Neural cell (in vitro differentiated cells): ENCODE data around the gene ILF3. TPM values are rescaled to one million over a fixed set of nuclear protein-coding genes. Genes with fewer than 3 reads are reported as not detected.

ENCODE experiments used
- H2AFZ ChIP-seq: fragments of 200-600, 300-800 bp; sonication (generic), shearing (Covaris generic); 2 replicates; pipeline ENCODE4 v1.6.0; 2014; ENCODE audit warnings: low read depth, mild to moderate bottlenecking, antibody characterized with exemption, low read length, moderate library complexity
- H3F3A ChIP-seq: fragments of 200-600 bp; shearing (Covaris generic); 2 replicates; pipeline ENCODE4 v1.6.1; 2016; ENCODE audit warnings: mild to moderate bottlenecking, moderate library complexity, mixed read lengths, antibody characterized with exemption, low read length; ENCODE audit not compliant: insufficient read depth, poor library complexity, severe bottlenecking
- H3K27ac ChIP-seq: fragments of 200-600, 300-800 bp; sonication (generic), shearing (Covaris generic); 2 replicates; pipeline ENCODE4 v1.5.1; 2014; ENCODE audit warnings: mild to moderate bottlenecking, low read length, moderate library complexity
- H3K27me3 ChIP-seq: fragments of 300-800, 200-600 bp; sonication (generic), shearing (Covaris generic); 2 replicates; pipeline ENCODE4 v1.6.0; 2014; ENCODE audit warnings: mild to moderate bottlenecking, low read depth, low read length, moderate library complexity; ENCODE audit not compliant: insufficient read depth
- H3K36me3 ChIP-seq: fragments of 300-800, 200-600 bp; sonication (generic), shearing (Covaris generic); 2 replicates; pipeline ENCODE4 v1.5.1; 2014; ENCODE audit warnings: mild to moderate bottlenecking, antibody characterized with exemption, low read length, moderate library complexity; ENCODE audit not compliant: insufficient read depth
- H3K4me2 ChIP-seq: fragments of 300-800, 200-600 bp; sonication (generic), shearing (Covaris generic); 2 replicates; pipeline ENCODE4 v1.6.0; 2014; ENCODE audit warnings: mild to moderate bottlenecking, low read length
- H3K4me3 ChIP-seq: fragments of 300-800, 200-600 bp; sonication (generic), shearing (Covaris generic); 2 replicates; pipeline ENCODE4 v1.5.1; 2014; ENCODE audit warnings: mild to moderate bottlenecking, low read length, moderate library complexity
- H3K79me2 ChIP-seq: fragments of 200-600 bp; shearing (Covaris generic); replicated peaks from 2 replicates; pipeline ENCODE4 v1.6.0; 2014; ENCODE audit warnings: mild to moderate bottlenecking, low read length, moderate library complexity; ENCODE audit not compliant: insufficient read depth
- H3K9ac ChIP-seq: fragments of 300-800, 200-600 bp; sonication (generic), shearing (Covaris generic); 2 replicates; pipeline ENCODE4 v1.6.1; 2016; ENCODE audit warnings: mild to moderate bottlenecking, low read length, mixed read lengths
- H3K9me2 ChIP-seq: fragments of 200-600 bp; shearing (Covaris generic); 2 replicates; pipeline ENCODE4 v1.6.1; 2016; ENCODE audit warnings: mild to moderate bottlenecking, low read length, mixed read lengths; ENCODE audit not compliant: insufficient read depth
- H3K9me3 ChIP-seq: fragments of 200-600, 300-800 bp; sonication (generic), shearing (Covaris generic); 2 replicates; pipeline ENCODE4 v1.6.1; 2016; ENCODE audit warnings: mild to moderate bottlenecking, mixed run types, low read length, moderate library complexity, mixed read lengths
- H4K20me1 ChIP-seq: fragments of 200-600 bp; shearing (Covaris generic); 2 replicates; pipeline ENCODE4 v1.6.1; 2016; ENCODE audit warnings: mild to moderate bottlenecking, mixed run types; ENCODE audit not compliant: insufficient read depth
- EP300 ChIP-seq: fragments of 450-650 bp; conservative IDR thresholded peaks from 2 replicates; pipeline ENCODE4 v1.6.1; 2014; ENCODE audit warnings: antibody characterized with exemption, mild to moderate bottlenecking, moderate library complexity; ENCODE audit not compliant: poor library complexity, severe bottlenecking
- EZH2 ChIP-seq: fragments of 200-600, 300-800 bp; shearing (Covaris generic), sonication (generic); IDR thresholded peaks from 2 replicates; pipeline ENCODE4 v1.6.1; 2014; ENCODE audit warnings: antibody characterized with exemption, low read length, borderline replicate concordance, mild to moderate bottlenecking; ENCODE audit not compliant: insufficient read depth, poor library complexity, severe bottlenecking
- MXI1 ChIP-seq: fragments of 450-650 bp; conservative IDR thresholded peaks from 2 replicates; pipeline ENCODE4 v1.6.1; 2014; ENCODE audit warnings: antibody characterized with exemption, mild to moderate bottlenecking; ENCODE audit not compliant: poor library complexity, severe bottlenecking
- POLR2AphosphoS5 ChIP-seq: IDR thresholded peaks from 2 replicates; pipeline ENCODE4 v1.6.1; 2012
- RAD21 ChIP-seq: fragments of 450-650 bp; conservative IDR thresholded peaks from 2 replicates; pipeline ENCODE4 v1.6.1; 2014; ENCODE audit warnings: antibody characterized with exemption, mild to moderate bottlenecking, moderate library complexity
- SMC3 ChIP-seq: fragments of 450-650 bp; conservative IDR thresholded peaks from 2 replicates; pipeline ENCODE4 v1.6.1; 2014; ENCODE audit warnings: antibody characterized with exemption, mild to moderate bottlenecking, moderate library complexity; ENCODE audit not compliant: poor library complexity
- TAF1 ChIP-seq: IDR thresholded peaks from 2 replicates; pipeline ENCODE4 v1.6.1; 2012; ENCODE audit warnings: low read depth
- polyA plus RNA-seq: library from polyadenylated mRNA; depleted of rRNA; stranded (reverse); fragments of >200 nt; gene quantifications from 2 replicates; pipeline ENCODE4 v1.2.3, GENCODE V29; 2014
- TF ChIP-seq, protein P1 (sequence below): fragments of 450-650 bp; IDR thresholded peaks from 2 replicates; pipeline ENCODE4 v1.5.1; 2014; ENCODE audit warnings: antibody characterized with exemption, mild to moderate bottlenecking, moderate library complexity; ENCODE audit not compliant: poor library complexity, severe bottlenecking
- TF ChIP-seq, protein P2 (sequence below): IDR thresholded peaks from 2 replicates; pipeline ENCODE4 v1.6.1; 2012; ENCODE audit warnings: borderline replicate concordance

ILF3 gene
- polyA plus RNA-seq, 1 donor from 2014 or later: 464 TPM

GRCh38 chr19:10713317-10713716 lies 59.2 kb downstream of the ILF3 start:
- H4K20me1 ChIP-seq: no peaks in the 10 kb centered on the region
- H3K79me2 ChIP-seq: no peaks in the 10 kb centered on the region
- H3K27me3 ChIP-seq: no peaks in the 10 kb centered on the region
- no peak overlapping the region for H3K4me3 ChIP-seq
- no peaks in the 10 kb centered on the region for H3K36me3 ChIP-seq
- H2AFZ ChIP-seq: no peak overlapping the region
- H3K9me2 ChIP-seq: no peaks in the 10 kb centered on the region
- TF ChIP-seq POLR2AphosphoS5: no peak
- TF ChIP-seq, protein P1, sequence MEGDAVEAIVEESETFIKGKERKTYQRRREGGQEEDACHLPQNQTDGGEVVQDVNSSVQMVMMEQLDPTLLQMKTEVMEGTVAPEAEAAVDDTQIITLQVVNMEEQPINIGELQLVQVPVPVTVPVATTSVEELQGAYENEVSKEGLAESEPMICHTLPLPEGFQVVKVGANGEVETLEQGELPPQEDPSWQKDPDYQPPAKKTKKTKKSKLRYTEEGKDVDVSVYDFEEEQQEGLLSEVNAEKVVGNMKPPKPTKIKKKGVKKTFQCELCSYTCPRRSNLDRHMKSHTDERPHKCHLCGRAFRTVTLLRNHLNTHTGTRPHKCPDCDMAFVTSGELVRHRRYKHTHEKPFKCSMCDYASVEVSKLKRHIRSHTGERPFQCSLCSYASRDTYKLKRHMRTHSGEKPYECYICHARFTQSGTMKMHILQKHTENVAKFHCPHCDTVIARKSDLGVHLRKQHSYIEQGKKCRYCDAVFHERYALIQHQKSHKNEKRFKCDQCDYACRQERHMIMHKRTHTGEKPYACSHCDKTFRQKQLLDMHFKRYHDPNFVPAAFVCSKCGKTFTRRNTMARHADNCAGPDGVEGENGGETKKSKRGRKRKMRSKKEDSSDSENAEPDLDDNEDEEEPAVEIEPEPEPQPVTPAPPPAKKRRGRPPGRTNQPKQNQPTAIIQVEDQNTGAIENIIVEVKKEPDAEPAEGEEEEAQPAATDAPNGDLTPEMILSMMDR: no peak
- TF ChIP-seq EZH2: no peak
- TF ChIP-seq, protein P2, sequence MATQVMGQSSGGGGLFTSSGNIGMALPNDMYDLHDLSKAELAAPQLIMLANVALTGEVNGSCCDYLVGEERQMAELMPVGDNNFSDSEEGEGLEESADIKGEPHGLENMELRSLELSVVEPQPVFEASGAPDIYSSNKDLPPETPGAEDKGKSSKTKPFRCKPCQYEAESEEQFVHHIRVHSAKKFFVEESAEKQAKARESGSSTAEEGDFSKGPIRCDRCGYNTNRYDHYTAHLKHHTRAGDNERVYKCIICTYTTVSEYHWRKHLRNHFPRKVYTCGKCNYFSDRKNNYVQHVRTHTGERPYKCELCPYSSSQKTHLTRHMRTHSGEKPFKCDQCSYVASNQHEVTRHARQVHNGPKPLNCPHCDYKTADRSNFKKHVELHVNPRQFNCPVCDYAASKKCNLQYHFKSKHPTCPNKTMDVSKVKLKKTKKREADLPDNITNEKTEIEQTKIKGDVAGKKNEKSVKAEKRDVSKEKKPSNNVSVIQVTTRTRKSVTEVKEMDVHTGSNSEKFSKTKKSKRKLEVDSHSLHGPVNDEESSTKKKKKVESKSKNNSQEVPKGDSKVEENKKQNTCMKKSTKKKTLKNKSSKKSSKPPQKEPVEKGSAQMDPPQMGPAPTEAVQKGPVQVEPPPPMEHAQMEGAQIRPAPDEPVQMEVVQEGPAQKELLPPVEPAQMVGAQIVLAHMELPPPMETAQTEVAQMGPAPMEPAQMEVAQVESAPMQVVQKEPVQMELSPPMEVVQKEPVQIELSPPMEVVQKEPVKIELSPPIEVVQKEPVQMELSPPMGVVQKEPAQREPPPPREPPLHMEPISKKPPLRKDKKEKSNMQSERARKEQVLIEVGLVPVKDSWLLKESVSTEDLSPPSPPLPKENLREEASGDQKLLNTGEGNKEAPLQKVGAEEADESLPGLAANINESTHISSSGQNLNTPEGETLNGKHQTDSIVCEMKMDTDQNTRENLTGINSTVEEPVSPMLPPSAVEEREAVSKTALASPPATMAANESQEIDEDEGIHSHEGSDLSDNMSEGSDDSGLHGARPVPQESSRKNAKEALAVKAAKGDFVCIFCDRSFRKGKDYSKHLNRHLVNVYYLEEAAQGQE: no peak
- no peak for TF ChIP-seq EP300
- TF ChIP-seq SMC3: no peak
- no peak for TF ChIP-seq TAF1
- TF ChIP-seq RAD21: no peak
- no peak for TF ChIP-seq MXI1
- H3K9me3 ChIP-seq: no peaks in the 10 kb centered on the region
- no peaks in the 10 kb centered on the region for H3F3A ChIP-seq
- H3K9ac ChIP-seq: no peak overlapping the region
- no peak overlapping the region for H3K4me2 ChIP-seq
- no peak overlapping the region for H3K27ac ChIP-seq

- no peaks in the 10 kb centered on the region for H3F3A ChIP-seq
- H3K4me3 ChIP-seq: peak overlapping the region; percentile 45
- H3K27me3 ChIP-seq: no peaks in the 10 kb centered on the region
- peak overlapping the region; percentile 24 for H3K27ac ChIP-seq
- no peaks in the 10 kb centered on the region for H3K9me3 ChIP-seq
- no peaks in the 10 kb centered on the region for H3K9me2 ChIP-seq
- H3K79me2 ChIP-seq: peaks cover 34% of the 10 kb centered on the region
- no peak overlapping the region for H3K9ac ChIP-seq
- no peak overlapping the region for H2AFZ ChIP-seq
- TF ChIP-seq RAD21 (no peak), MXI1 (peak; percentile 18)
- H4K20me1 ChIP-seq: peaks cover 16% of the 10 kb centered on the region
- H3K36me3 ChIP-seq: no peaks in the 10 kb centered on the region
- no peak overlapping the region for H3K4me2 ChIP-seq
Measured at GRCh38 chr19:10717054-10717355, 62.9 kb downstream of the ILF3 start.
